K562 (cell line): ENCODE measurements around the gene TRMT1. TPM values are rescaled to one million over a fixed set of nuclear protein-coding genes. Genes with fewer than 3 reads are reported as not detected.

ENCODE experiments used
- ATF7 ChIP-seq: fragments of 450-650 bp; IDR thresholded peaks from 2 replicates; pipeline ENCODE4 v1.7.1; 2014; ENCODE audit warnings: mild to moderate bottlenecking, moderate library complexity
- BACH1 ChIP-seq: fragments of 200-800 bp; sonication (Bioruptor generic); IDR thresholded peaks from 2 replicates; pipeline ENCODE4 v1.6.1; 2016; ENCODE audit warnings: missing genetic modification characterization, missing compliant biosample characterization
- ELF4 ChIP-seq: fragments of 450-650 bp; formaldehyde crosslinking; IDR thresholded peaks from 2 replicates; pipeline ENCODE4 v1.4.0; 2022; ENCODE audit warnings: missing genetic modification characterization
- FOXA3 ChIP-seq, 2 experiments: fragments of 450-650 bp in 1 of 2; sonication (generic) in 1 of 2; formaldehyde crosslinking; IDR thresholded peaks in 1 of 2; conservative IDR thresholded peaks in 1 of 2; 2 replicates each; pipeline versions ENCODE4 v1.4.0 to v1.8.0; 2020 to 2022; ENCODE audit warnings: mild to moderate bottlenecking in 2 of 2, missing genetic modification reagents in 1 of 2
- GTF2A2 ChIP-seq: IDR thresholded peaks from 2 replicates; pipeline ENCODE4 v1.6.1; 2016; ENCODE audit warnings: mild to moderate bottlenecking, missing genetic modification characterization, missing compliant biosample characterization
- HDGF ChIP-seq: fragments of 450-650 bp; IDR thresholded peaks from 2 replicates; pipeline ENCODE4 v1.6.1; 2016
- HNRNPLL ChIP-seq: fragments of 200-400 bp; formaldehyde crosslinking; IDR thresholded peaks from 2 replicates; pipeline ENCODE4 v1.6.1; 2017; ENCODE audit warnings: low read length, low read depth, mild to moderate bottlenecking; ENCODE audit not compliant: poor library complexity, severe bottlenecking
- HNRNPUL1 ChIP-seq: fragments of 200-400 bp; formaldehyde crosslinking; IDR thresholded peaks from 2 replicates; pipeline ENCODE4 v1.6.1; 2017; ENCODE audit warnings: low read length
- IRF2 ChIP-seq: sonication (generic); formaldehyde crosslinking; IDR thresholded peaks from 2 replicates; pipeline ENCODE4 v1.8.1; 2022; ENCODE audit warnings: mild to moderate bottlenecking, missing genetic modification reagents
- KHSRP ChIP-seq: fragments of 450-650 bp; IDR thresholded peaks from 2 replicates; pipeline ENCODE4 v1.6.1; 2017
- MYC ChIP-seq, 2 experiments: fragments of 250-450 bp in 1 of 2; sonication (Bioruptor Pico) in 1 of 2; IDR thresholded peaks; 2 replicates each; pipeline versions ENCODE4 v1.5.1 to v1.6.1; 2012 to 2021; ENCODE audit warnings: low read depth in 2 of 2, borderline replicate concordance in 1 of 2, improper control_type of control experiment in 1 of 2, low read length in 1 of 2, mild to moderate bottlenecking in 1 of 2, moderate library complexity in 1 of 2
- NCOA6 ChIP-seq: fragments of 450-650 bp; IDR thresholded peaks from 2 replicates; pipeline ENCODE4 v1.6.1; 2017; ENCODE audit warnings: mild to moderate bottlenecking
- RFX5 ChIP-seq: IDR thresholded peaks from 2 replicates; pipeline ENCODE4 v1.6.1; 2011; ENCODE audit warnings: low read depth, mild to moderate bottlenecking, improper control_type of control experiment, low read length
- SMAD4 ChIP-seq: fragments of 250-450 bp; sonication (Bioruptor Pico); conservative IDR thresholded peaks from 2 replicates; pipeline ENCODE4 v1.8.0; 2021; ENCODE audit warnings: inconsistent platforms, mild to moderate bottlenecking, moderate library complexity
- SMARCA4 ChIP-seq: fragments of 450-650 bp; IDR thresholded peaks from 2 replicates; pipeline ENCODE4 v1.6.1; 2016
- TRIM24 ChIP-seq, 2 experiments: fragments of 450-650 bp; IDR thresholded peaks; 2 replicates each; pipeline ENCODE4 v1.6.1; 2016
- U2AF2 ChIP-seq: fragments of 200-400 bp; formaldehyde crosslinking; optimal IDR thresholded peaks from 2 replicates; pipeline ENCODE3; 2017; ENCODE audit warnings: low read depth, mild to moderate bottlenecking, low read length
- YBX1 ChIP-seq: fragments of 450-650 bp; IDR thresholded peaks from 2 replicates; pipeline ENCODE4 v1.7.1; 2016; ENCODE audit warnings: mild to moderate bottlenecking
- ZNF12 ChIP-seq: sonication (generic); formaldehyde crosslinking; IDR thresholded peaks from 2 replicates; pipeline ENCODE4 v1.4.0; 2020; ENCODE audit warnings: mild to moderate bottlenecking, missing genetic modification reagents
- ZNF140 ChIP-seq: fragments of 250-450 bp; sonication (Bioruptor Pico); IDR thresholded peaks from 2 replicates; pipeline ENCODE4 v1.8.0; 2021; ENCODE audit warnings: moderate library complexity, mild to moderate bottlenecking, inconsistent platforms
- ZNF311 ChIP-seq: fragments of 250-450 bp; sonication (Bioruptor Pico); IDR thresholded peaks from 2 replicates; pipeline ENCODE4 v1.4.0; 2020; ENCODE audit warnings: mild to moderate bottlenecking, moderate library complexity
- ZNF561 ChIP-seq: fragments of 450-650 bp; formaldehyde crosslinking; conservative IDR thresholded peaks from 2 replicates; pipeline ENCODE4 v1.4.0; 2020; ENCODE audit warnings: mild to moderate bottlenecking, moderate library complexity
- ZNF778 ChIP-seq: fragments of 450-650 bp; formaldehyde crosslinking; IDR thresholded peaks from 2 replicates; pipeline ENCODE4 v1.4.0; 2020; ENCODE audit warnings: mild to moderate bottlenecking, moderate library complexity
- polyA plus RNA-seq, 8 experiments: library from polyadenylated mRNA; depleted of rRNA in 4 of 8; stranded (reverse) in 5 of 8; unstranded in 3 of 8; fragments of >200 nt; fragmentation: Nextera tagmentation in 2 of 8; fragmentation: Illumina TruSeq in 1 of 8; extraction: Ambion mirVana in 2 of 8; extraction: Trizol in 1 of 8; gene quantifications; 2 replicates each; pipeline versions ENCODE4 v1.2.1 to v1.2.3, GENCODE V29; 2011 to 2014; ENCODE audit warnings: inconsistent platforms in 1 of 8, missing spikeins in 1 of 8
- total RNA-seq, 7 experiments: library from RNA; depleted of rRNA in 6 of 7; stranded (reverse); fragments of >200 nt in 6 of 7; fragmentation: Illumina TruSeq in 2 of 7; extraction: Trizol in 2 of 7; gene quantifications; 2 replicates each; pipeline versions ENCODE4 v1.2.1 to v1.2.3, GENCODE V29; 2011 to 2021; ENCODE audit warnings: low replicate concordance in 1 of 7
- TF ChIP-seq, protein P1 (sequence below): conservative IDR thresholded peaks from 2 replicates; pipeline ENCODE4 v1.6.1; 2011; ENCODE audit warnings: low read depth, mild to moderate bottlenecking, low read length; ENCODE audit not compliant: control insufficient read depth
- TF ChIP-seq, protein P2 (sequence below): fragments of 250-450 bp; sonication (Bioruptor Pico); IDR thresholded peaks from 2 replicates; pipeline ENCODE4 v1.8.0; 2022; ENCODE audit warnings: inconsistent platforms
- TF ChIP-seq, protein P3 (sequence below): fragments of 250-450 bp; sonication (Bioruptor Pico); IDR thresholded peaks from 2 replicates; pipeline ENCODE4 v1.9.0; 2021; ENCODE audit warnings: mild to moderate bottlenecking
- TF ChIP-seq, protein P4 (sequence below): sonication (generic); formaldehyde crosslinking; IDR thresholded peaks from 2 replicates; pipeline ENCODE4 v1.8.0; 2023; ENCODE audit warnings: mild to moderate bottlenecking, missing genetic modification reagents

The TRMT1 gene
- total and polyA plus RNA-seq, 9 of the 15 experiments (the other 6 are each of a cell fraction or from before 2014, with no cell fraction given), result 5.8 to 158 (median 54.3) TPM

DNA sequence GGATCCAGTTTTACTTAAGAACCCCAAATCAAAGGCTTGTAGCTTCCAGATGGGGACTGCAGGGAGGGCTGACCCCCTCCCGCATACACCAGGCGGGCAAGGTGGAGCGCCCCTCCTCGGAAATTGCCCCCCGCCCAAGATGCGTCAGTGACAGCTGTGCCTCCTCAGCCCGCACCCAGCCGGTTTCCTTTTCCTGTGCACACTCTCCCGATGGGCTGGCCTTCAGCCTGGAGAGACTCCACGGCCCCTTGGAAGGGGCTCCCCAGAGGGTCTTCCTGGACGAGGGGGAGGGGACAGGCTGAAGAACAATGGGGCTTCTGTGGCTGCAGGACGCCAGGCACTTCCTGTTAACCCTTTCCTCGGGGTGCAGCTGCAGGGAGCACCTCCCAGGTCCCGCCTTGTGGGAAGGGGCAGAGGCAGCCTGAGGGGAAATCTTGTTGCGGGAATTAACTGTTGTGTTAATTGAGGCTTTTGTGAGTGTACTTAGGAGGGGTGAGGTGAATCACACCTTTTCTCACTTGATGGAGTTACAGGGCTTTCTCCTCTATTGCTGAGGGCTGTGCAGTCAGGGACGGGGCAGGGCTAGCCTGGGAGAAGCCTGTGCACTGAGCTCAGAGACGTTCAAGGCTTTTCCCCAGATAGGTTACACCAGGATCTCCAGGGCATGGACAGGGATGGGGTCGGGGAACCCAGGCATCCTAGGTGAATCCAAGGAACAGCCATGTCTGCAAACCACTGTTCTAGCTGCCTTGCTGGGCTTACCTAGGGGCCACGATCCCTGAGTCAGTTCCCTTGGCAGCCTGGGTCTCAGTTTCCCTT is 48.0 kb upstream of the TRMT1 start (continued):
- TF ChIP-seq SMARCA4 (0 out of 2 replicates have a peak, but pooled peaks have one; percentile 29), GTF2A2 (tag) (no peak), HDGF (peak; percentile 24; the same call in 1 of the 2 replicates), RFX5 (no peak), ZNF311 (CRISPR knock-in tag) (no peak), MYC (IDR thresholded peaks at IDR 0.05; ENCODE audit: low read depth, low read length) (no peak), MYC (CRISPR knock-in tag; IDR thresholded peaks at IDR 0.05; ENCODE audit: borderline replicate concordance, low read depth) (no peak), ZNF140 (CRISPR knock-in tag) (no peak), U2AF2 (no peak), TRIM24 (IDR thresholded peaks at IDR 0.05) (no peak), KHSRP (no peak), NCOA6 (no peak), SMAD4 (CRISPR knock-in tag) (peak; percentile 66), IRF2 (CRISPR knock-in tag) (no peak), ZNF12 (CRISPR knock-in tag) (no peak), BACH1 (tag) (no peak), ATF7 (peak; percentile 24; the same call in 1 of the 2 replicates), ELF4 (CRISPR knock-in tag) (no peak), HNRNPUL1 (no peak), YBX1 (no peak), FOXA3 (CRISPR knock-in tag; conservative IDR thresholded peaks at IDR 0.05 in 1 of 2, IDR thresholded peaks at IDR 0.05 in 1 of 2) (no peak), ZNF561 (CRISPR knock-in tag) (no peak), HNRNPLL (no peak), ZNF778 (CRISPR knock-in tag) (no peak)
- TF ChIP-seq, protein P1, sequence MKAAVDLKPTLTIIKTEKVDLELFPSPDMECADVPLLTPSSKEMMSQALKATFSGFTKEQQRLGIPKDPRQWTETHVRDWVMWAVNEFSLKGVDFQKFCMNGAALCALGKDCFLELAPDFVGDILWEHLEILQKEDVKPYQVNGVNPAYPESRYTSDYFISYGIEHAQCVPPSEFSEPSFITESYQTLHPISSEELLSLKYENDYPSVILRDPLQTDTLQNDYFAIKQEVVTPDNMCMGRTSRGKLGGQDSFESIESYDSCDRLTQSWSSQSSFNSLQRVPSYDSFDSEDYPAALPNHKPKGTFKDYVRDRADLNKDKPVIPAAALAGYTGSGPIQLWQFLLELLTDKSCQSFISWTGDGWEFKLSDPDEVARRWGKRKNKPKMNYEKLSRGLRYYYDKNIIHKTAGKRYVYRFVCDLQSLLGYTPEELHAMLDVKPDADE, result no peak
- TF ChIP-seq, protein P2, sequence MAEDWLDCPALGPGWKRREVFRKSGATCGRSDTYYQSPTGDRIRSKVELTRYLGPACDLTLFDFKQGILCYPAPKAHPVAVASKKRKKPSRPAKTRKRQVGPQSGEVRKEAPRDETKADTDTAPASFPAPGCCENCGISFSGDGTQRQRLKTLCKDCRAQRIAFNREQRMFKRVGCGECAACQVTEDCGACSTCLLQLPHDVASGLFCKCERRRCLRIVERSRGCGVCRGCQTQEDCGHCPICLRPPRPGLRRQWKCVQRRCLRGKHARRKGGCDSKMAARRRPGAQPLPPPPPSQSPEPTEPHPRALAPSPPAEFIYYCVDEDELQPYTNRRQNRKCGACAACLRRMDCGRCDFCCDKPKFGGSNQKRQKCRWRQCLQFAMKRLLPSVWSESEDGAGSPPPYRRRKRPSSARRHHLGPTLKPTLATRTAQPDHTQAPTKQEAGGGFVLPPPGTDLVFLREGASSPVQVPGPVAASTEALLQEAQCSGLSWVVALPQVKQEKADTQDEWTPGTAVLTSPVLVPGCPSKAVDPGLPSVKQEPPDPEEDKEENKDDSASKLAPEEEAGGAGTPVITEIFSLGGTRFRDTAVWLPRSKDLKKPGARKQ (CRISPR knock-in tag), result no peak
- TF ChIP-seq, protein P3, sequence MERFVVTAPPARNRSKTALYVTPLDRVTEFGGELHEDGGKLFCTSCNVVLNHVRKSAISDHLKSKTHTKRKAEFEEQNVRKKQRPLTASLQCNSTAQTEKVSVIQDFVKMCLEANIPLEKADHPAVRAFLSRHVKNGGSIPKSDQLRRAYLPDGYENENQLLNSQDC (CRISPR knock-in tag), result no peak
- TF ChIP-seq, protein P4, sequence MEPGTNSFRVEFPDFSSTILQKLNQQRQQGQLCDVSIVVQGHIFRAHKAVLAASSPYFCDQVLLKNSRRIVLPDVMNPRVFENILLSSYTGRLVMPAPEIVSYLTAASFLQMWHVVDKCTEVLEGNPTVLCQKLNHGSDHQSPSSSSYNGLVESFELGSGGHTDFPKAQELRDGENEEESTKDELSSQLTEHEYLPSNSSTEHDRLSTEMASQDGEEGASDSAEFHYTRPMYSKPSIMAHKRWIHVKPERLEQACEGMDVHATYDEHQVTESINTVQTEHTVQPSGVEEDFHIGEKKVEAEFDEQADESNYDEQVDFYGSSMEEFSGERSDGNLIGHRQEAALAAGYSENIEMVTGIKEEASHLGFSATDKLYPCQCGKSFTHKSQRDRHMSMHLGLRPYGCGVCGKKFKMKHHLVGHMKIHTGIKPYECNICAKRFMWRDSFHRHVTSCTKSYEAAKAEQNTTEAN (CRISPR knock-in tag), result no peak
